Kidney epithelial cell (primary cell): ENCODE data around the gene RRAGC. TPM values are rescaled to one million over a fixed set of nuclear protein-coding genes. Genes with fewer than 3 reads are reported as not detected.

Source experiments
- DNase-seq: peaks from one replicate; pipeline ENCODE4 v3.0.0-alpha.2; 2010; ENCODE audit warnings: low read depth
- H3K27me3 ChIP-seq: 2 replicates; pipeline ENCODE4 v1.6.0; 2011; ENCODE audit warnings: low read length; ENCODE audit not compliant: control insufficient read depth, insufficient read depth
- H3K36me3 ChIP-seq: 2 replicates; pipeline ENCODE4 v1.5.1; 2011; ENCODE audit warnings: low read length; ENCODE audit not compliant: control insufficient read depth, insufficient read depth
- H3K4me3 ChIP-seq: 2 replicates; pipeline ENCODE4 v1.5.1; 2011; ENCODE audit warnings: low read depth, mild to moderate bottlenecking, control low read depth, low read length
- CTCF ChIP-seq: IDR thresholded peaks from 2 replicates; pipeline ENCODE4 v1.5.1; 2011; ENCODE audit warnings: mild to moderate bottlenecking, moderate library complexity, low read length, control low read depth, inconsistent platforms; ENCODE audit not compliant: insufficient read depth, poor library complexity, severe bottlenecking
- total RNA-seq: library from RNA; depleted of rRNA; stranded (reverse); fragments of >200 nt; gene quantifications from 2 replicates; pipeline ENCODE4 v1.2.3, GENCODE V29; 2015

The RRAGC gene
- total RNA-seq, 1 donor from 2014 or later = 40.3 TPM

GRCh38 chr1:38793299-38793698 is 66.3 kb downstream of the RRAGC start:
- Histone ChIP-seq H3K4me3 (no peak overlapping the region), H3K36me3 (no peaks in the 10 kb centered on the region), H3K27me3 (peaks cover 18% of the 10 kb centered on the region)
- no peak for TF ChIP-seq CTCF
- DNase-seq = no peak

GRCh38 chr1:38791892-38792291 is 67.7 kb downstream of the RRAGC start:
- Histone ChIP-seq H3K4me3 (no peak overlapping the region), H3K27me3 (peaks cover 18% of the 10 kb centered on the region)
- DNase-seq = no peak

GRCh38 chr1:38791164-38791515 is 68.4 kb downstream of the RRAGC start:
- DNase-seq = no peak
- no peak for TF ChIP-seq CTCF
- no peak overlapping the region for H3K4me3 ChIP-seq
- peaks cover 18% of the 10 kb centered on the region for H3K27me3 ChIP-seq
- no peaks in the 10 kb centered on the region for H3K36me3 ChIP-seq

More at GRCh38 chr1:38791892-38792291, 67.7 kb downstream of the RRAGC start:
- TF ChIP-seq CTCF = no peak
- no peaks in the 10 kb centered on the region for H3K36me3 ChIP-seq

- no peak for TF ChIP-seq CTCF
- Histone ChIP-seq H3K27me3 (peaks cover 18% of the 10 kb centered on the region), H3K4me3 (no peak overlapping the region), H3K36me3 (no peaks in the 10 kb centered on the region)
- no peak for DNase-seq
These were observed 69.0 kb downstream of the RRAGC start for GRCh38 chr1:38790422-38791163.

- no peak for DNase-seq
- Histone ChIP-seq H3K36me3 (no peaks in the 10 kb centered on the region), H3K4me3 (no peak overlapping the region), H3K27me3 (peaks cover 18% of the 10 kb centered on the region)
- TF ChIP-seq CTCF = no peak
These were observed 69.9 kb downstream of the RRAGC start for GRCh38 chr1:38789498-38790169.
